WTC11 (cell line): ENCODE measurements around the gene SLC15A1. TPM values are rescaled to one million over a fixed set of nuclear protein-coding genes. Genes with fewer than 3 reads are reported as not detected.

Source experiments
- ATAC-seq: fragments of 200-7000 bp; cut with Tn5 transposase; 2 replicates; pipeline ENCODE4 v1.10.0; 2021; ENCODE audit warnings: mild to moderate bottlenecking, moderate library complexity
- CTCF ChIA-PET: fragments of 300-600 bp; sonication (Branson Sonifier 250); formaldehyde crosslinking; loops from one replicate; lab custom pipeline; 2021; ENCODE audit warnings: antibody characterized with exemption; lab: Charles Lee
- POLR2A ChIA-PET: fragments of 350-600 bp; sonication (Branson Sonifier 250); formaldehyde crosslinking; loops from one replicate; lab custom pipeline; 2021; ENCODE audit warnings: antibody characterized with exemption; lab: Charles Lee
- DNase-seq: peaks from one replicate; pipeline ENCODE4 v3.0.0; 2021; ENCODE audit warnings: low spot score
- H3K27ac Mint-ChIP-seq: 2 replicates; pipeline ENCODE4 v1.8.0; 2021; ENCODE audit warnings: mixed read lengths
- H3K27me3 Mint-ChIP-seq: 2 replicates; pipeline ENCODE4 v1.8.0; 2021; ENCODE audit warnings: low read depth, mild to moderate bottlenecking, moderate library complexity, mixed read lengths
- H3K36me3 Mint-ChIP-seq: 2 replicates; pipeline ENCODE4 v1.8.0; 2021; ENCODE audit warnings: mixed read lengths
- H3K4me1 Mint-ChIP-seq: 2 replicates; pipeline ENCODE4 v1.8.0; 2022; ENCODE audit warnings: mixed read lengths
- H3K4me3 Mint-ChIP-seq: 2 replicates; pipeline ENCODE4 v1.8.0; 2021; ENCODE audit warnings: mild to moderate bottlenecking, moderate library complexity, mixed read lengths
- H3K9me3 Mint-ChIP-seq: 2 replicates; pipeline ENCODE4 v1.8.0; 2021; ENCODE audit warnings: mixed read lengths
- ATF6 ChIP-seq: sonication (generic); formaldehyde crosslinking; IDR thresholded peaks from 2 replicates; pipeline ENCODE4 v1.8.1; 2023; ENCODE audit warnings: mild to moderate bottlenecking, missing genetic modification reagents
- CDX4 ChIP-seq: fragments of 250-450 bp; sonication (Bioruptor Pico); IDR thresholded peaks from 2 replicates; pipeline ENCODE4 v1.9.0; 2021; ENCODE audit warnings: moderate library complexity, mild to moderate bottlenecking, inconsistent platforms, borderline replicate concordance
- E2F1 ChIP-seq: sonication (generic); formaldehyde crosslinking; IDR thresholded peaks from 2 replicates; pipeline ENCODE4 v1.8.0; 2022; ENCODE audit warnings: mild to moderate bottlenecking, missing genetic modification reagents
- E2F4 ChIP-seq: sonication (generic); formaldehyde crosslinking; IDR thresholded peaks from 2 replicates; pipeline ENCODE4 v1.8.1; 2022; ENCODE audit warnings: low read depth, mild to moderate bottlenecking, moderate library complexity, missing genetic modification reagents, borderline replicate concordance
- ETV6 ChIP-seq: sonication (generic); formaldehyde crosslinking; IDR thresholded peaks from 2 replicates; pipeline ENCODE4 v1.8.1; 2022; ENCODE audit warnings: mild to moderate bottlenecking, missing genetic modification reagents
- FOXJ3 ChIP-seq: sonication (generic); formaldehyde crosslinking; IDR thresholded peaks from 2 replicates; pipeline ENCODE4 v1.9.0; 2021; ENCODE audit warnings: missing genetic modification reagents, mild to moderate bottlenecking, borderline replicate concordance
- FOXP1 ChIP-seq: sonication (generic); formaldehyde crosslinking; IDR thresholded peaks from 2 replicates; pipeline ENCODE4 v1.8.0; 2022; ENCODE audit warnings: missing genetic modification reagents, mild to moderate bottlenecking, moderate library complexity, borderline replicate concordance
- FOXP4 ChIP-seq: sonication (generic); formaldehyde crosslinking; IDR thresholded peaks from 2 replicates; pipeline ENCODE4 v1.8.0; 2022; ENCODE audit warnings: mild to moderate bottlenecking, missing genetic modification reagents
- IRF2 ChIP-seq: sonication (generic); formaldehyde crosslinking; IDR thresholded peaks from 2 replicates; pipeline ENCODE4 v1.8.0; 2022; ENCODE audit warnings: low read depth, missing genetic modification reagents, borderline replicate concordance
- NFYB ChIP-seq: sonication (generic); formaldehyde crosslinking; conservative IDR thresholded peaks from 2 replicates; pipeline ENCODE4 v1.8.0; 2022; ENCODE audit warnings: low read depth, missing genetic modification reagents
- NR1H2 ChIP-seq: sonication (generic); formaldehyde crosslinking; IDR thresholded peaks from 2 replicates; pipeline ENCODE4 v1.9.0; 2021; ENCODE audit warnings: mild to moderate bottlenecking, moderate library complexity, missing genetic modification reagents
- NR2C2 ChIP-seq: sonication (generic); formaldehyde crosslinking; IDR thresholded peaks from 2 replicates; pipeline ENCODE4 v1.8.0; 2022; ENCODE audit warnings: mild to moderate bottlenecking, missing genetic modification reagents
- OVOL2 ChIP-seq: fragments of 250-450 bp; sonication (Bioruptor Pico); IDR thresholded peaks from 2 replicates; pipeline ENCODE4 v1.9.0; 2021; ENCODE audit warnings: mild to moderate bottlenecking, borderline replicate concordance
- PRDM15 ChIP-seq: sonication (generic); formaldehyde crosslinking; IDR thresholded peaks from 2 replicates; pipeline ENCODE4 v1.8.0; 2022; ENCODE audit warnings: missing genetic modification reagents
- PREB ChIP-seq: sonication (generic); formaldehyde crosslinking; IDR thresholded peaks from 2 replicates; pipeline ENCODE4 v1.8.1; 2022; ENCODE audit warnings: mild to moderate bottlenecking, missing genetic modification reagents, moderate library complexity, borderline replicate concordance
- SP1 ChIP-seq: sonication (generic); formaldehyde crosslinking; conservative IDR thresholded peaks from 2 replicates; pipeline ENCODE4 v1.8.1; 2022; ENCODE audit warnings: missing genetic modification reagents
- ZNF138 ChIP-seq: sonication (generic); formaldehyde crosslinking; conservative IDR thresholded peaks from 2 replicates; pipeline ENCODE4 v1.8.1; 2022; ENCODE audit warnings: mild to moderate bottlenecking, moderate library complexity, missing genetic modification reagents
- ZNF396 ChIP-seq: fragments of 250-450 bp; sonication (Bioruptor Pico); IDR thresholded peaks from 2 replicates; pipeline ENCODE4 v1.8.0; 2021; ENCODE audit warnings: mild to moderate bottlenecking, moderate library complexity, borderline replicate concordance
- ZNF416 ChIP-seq: fragments of 250-450 bp; sonication (Bioruptor Pico); IDR thresholded peaks from 2 replicates; pipeline ENCODE4 v1.9.0; 2021; ENCODE audit warnings: mild to moderate bottlenecking, inconsistent platforms
- ZSCAN18 ChIP-seq: fragments of 250-450 bp; sonication (Bioruptor Pico); IDR thresholded peaks from 2 replicates; pipeline ENCODE4 v2.1.2; 2022; ENCODE audit warnings: mild to moderate bottlenecking, moderate library complexity
- total RNA-seq: library from RNA; stranded (reverse); gene quantifications from 3 replicates; pipeline ENCODE4 v1.2.3, GENCODE V29; 2021

Gene SLC15A1
- total RNA-seq, 1 experiment from 2014 or later: 2.3 TPM

- no peak for TF ChIP-seq FOXP4 (CRISPR knock-in tag)
- no peak for TF ChIP-seq OVOL2 (CRISPR knock-in tag)
- TF ChIP-seq ZNF396: no peak
These were observed 16.1 kb upstream of the SLC15A1 start (continued) for GRCh38 chr13:98768522-98768921.

- no peak for DNase-seq
- Mint-ChIP-seq H3K4me1 (peaks cover 5% of the 10 kb centered on the region), H3K27me3 (no peaks in the 10 kb centered on the region; the same call in 1 of the 2 replicates), H3K9me3 (peaks cover 13% of the 10 kb centered on the region)
- ATAC-seq: no peak
- POLR2A ChIA-PET: no interaction called here
- TF ChIP-seq ETV6 (no peak), FOXJ3 (CRISPR knock-in tag) (no peak), NFYB (CRISPR knock-in tag) (no peak), ZNF416 (CRISPR knock-in tag) (no peak), OVOL2 (CRISPR knock-in tag) (no peak), E2F1 (CRISPR knock-in tag) (no peak), ZNF138 (CRISPR knock-in tag) (no peak), FOXP1 (CRISPR knock-in tag) (no peak), ATF6 (CRISPR knock-in tag) (no peak), ZNF396 (no peak), IRF2 (no peak), NR1H2 (CRISPR knock-in tag) (no peak), CDX4 (no peak), NR2C2 (no peak), PREB (CRISPR knock-in tag) (no peak)
- TF ChIP-seq, all 79 proteins: peak for 0
- H3K36me3 Mint-ChIP-seq: no peaks in the 10 kb centered on the region
- no peak overlapping the region for H3K27ac Mint-ChIP-seq
- CTCF ChIA-PET: no interaction called here
- no peak overlapping the region for H3K4me3 Mint-ChIP-seq
These were observed 14.2 kb upstream of the SLC15A1 start for GRCh38 chr13:98766697-98767096.

GRCh38 chr13:98765996-98766519 lies 13.6 kb upstream of the SLC15A1 start:
- CTCF ChIA-PET: no interaction called here
- POLR2A ChIA-PET: interaction anchor here (0.6 kb wide), 1 partner anchor 143 kb away, joined by 4 read pairs; no protein-coding TSS in a partner anchor
- no peak for ATAC-seq
- no peak for TF ChIP-seq E2F4 (CRISPR knock-in tag)
- no peak for TF ChIP-seq ZSCAN18 (CRISPR knock-in tag)
- no peak for TF ChIP-seq PRDM15 (CRISPR knock-in tag)
- TF ChIP-seq NFYB (CRISPR knock-in tag): no peak
- no peak for TF ChIP-seq SP1 (CRISPR knock-in tag)

More at GRCh38 chr13:98765996-98766519, 13.6 kb upstream of the SLC15A1 start:
- no peak for DNase-seq
- Mint-ChIP-seq H3K4me1 (peaks cover 12% of the 10 kb centered on the region), H3K9me3 (peaks cover 14% of the 10 kb centered on the region), H3K27me3 (no peaks in the 10 kb centered on the region; the same call in 1 of the 2 replicates), H3K4me3 (no peak overlapping the region), H3K36me3 (no peaks in the 10 kb centered on the region), H3K27ac (no peak overlapping the region)
